Type B pancreatic cell (in vitro differentiated cells): ENCODE measurements around the gene ADGRL2. TPM values are rescaled to one million over a fixed set of nuclear protein-coding genes. Genes with fewer than 3 reads are reported as not detected.
A peak's percentile ranks its signal among the peaks of the same experiment; 100 is the strongest.

Source experiments
- DNase-seq: peaks from one replicate; pipeline ENCODE4 v3.0.0; 2021; ENCODE audit warnings: mixed read lengths; ENCODE audit not compliant: unreplicated experiment; ENCODE audit errors: extremely low spot score
- H3K27ac Mint-ChIP-seq: 2 replicates; pipeline ENCODE4 v1.8.0; 2021; ENCODE audit warnings: mild to moderate bottlenecking, mixed read lengths
- H3K27me3 Mint-ChIP-seq: 2 replicates; pipeline ENCODE4 v1.8.0; 2021; ENCODE audit warnings: mixed read lengths
- H3K36me3 Mint-ChIP-seq: 2 replicates; pipeline ENCODE4 v1.8.0; 2021; ENCODE audit warnings: mixed read lengths
- H3K4me1 Mint-ChIP-seq: one replicate; pipeline ENCODE4 v1.8.0; 2021; ENCODE audit warnings: mixed read lengths; ENCODE audit not compliant: unreplicated experiment
- H3K4me3 Mint-ChIP-seq: 2 replicates; pipeline ENCODE4 v1.8.0; 2021; ENCODE audit warnings: mild to moderate bottlenecking, mixed read lengths
- H3K9me3 Mint-ChIP-seq: 2 replicates; pipeline ENCODE4 v1.8.0; 2021; ENCODE audit warnings: mixed read lengths
- CTCF ChIP-seq: fragments of 200-600 bp; sonication (generic); conservative IDR thresholded peaks from 2 replicates; pipeline ENCODE4 v1.5.0; 2021; ENCODE audit warnings: antibody characterized with exemption, mild to moderate bottlenecking
- total RNA-seq: library from RNA; stranded (reverse); gene quantifications from 2 replicates; pipeline ENCODE4 v1.2.1, GENCODE V29; 2021; ENCODE audit warnings: low replicate concordance

Gene ADGRL2
- total RNA-seq, 1 donor from 2014 or later, result 103 TPM

DNA sequence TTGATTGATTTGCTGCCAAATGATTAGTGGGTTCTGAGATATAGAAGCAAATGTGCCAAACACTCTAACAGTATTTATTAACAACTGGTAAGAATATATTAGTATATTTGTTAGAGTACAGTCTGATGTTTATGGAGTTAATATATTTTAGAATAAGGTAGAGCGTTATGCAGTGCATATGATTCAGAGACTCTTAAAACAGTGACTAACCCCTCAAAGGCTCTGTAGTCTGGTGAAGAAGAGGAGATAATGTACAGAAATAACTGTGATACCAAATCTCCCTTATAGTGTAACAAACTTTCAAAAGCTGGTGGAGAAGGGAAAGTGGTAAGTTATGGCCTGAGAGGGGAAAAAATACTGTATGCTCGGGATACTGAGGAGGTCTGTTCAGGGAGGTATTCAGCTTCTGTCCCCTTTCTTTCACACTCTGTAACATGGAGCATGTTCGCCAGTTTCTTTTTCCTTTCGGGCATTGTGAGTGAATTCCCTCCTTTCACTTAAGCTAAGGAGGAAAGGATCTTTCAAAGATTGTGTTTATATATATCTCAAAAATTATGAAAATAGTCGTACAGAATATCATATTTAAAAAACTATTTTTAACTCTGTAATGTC lies 121.2 kb downstream of the ADGRL2 start:
- no peak for DNase-seq
- no peak for TF ChIP-seq CTCF
- peaks cover 26% of the 10 kb centered on the region for H3K36me3 Mint-ChIP-seq
- H3K27me3 Mint-ChIP-seq, result no peaks in the 10 kb centered on the region
- peak overlapping the region; percentile 1 for H3K27ac Mint-ChIP-seq
- peaks cover 18% of the 10 kb centered on the region for H3K4me1 Mint-ChIP-seq
- H3K9me3 Mint-ChIP-seq, result no peaks in the 10 kb centered on the region
- H3K4me3 Mint-ChIP-seq, result no peak overlapping the region

DNA sequence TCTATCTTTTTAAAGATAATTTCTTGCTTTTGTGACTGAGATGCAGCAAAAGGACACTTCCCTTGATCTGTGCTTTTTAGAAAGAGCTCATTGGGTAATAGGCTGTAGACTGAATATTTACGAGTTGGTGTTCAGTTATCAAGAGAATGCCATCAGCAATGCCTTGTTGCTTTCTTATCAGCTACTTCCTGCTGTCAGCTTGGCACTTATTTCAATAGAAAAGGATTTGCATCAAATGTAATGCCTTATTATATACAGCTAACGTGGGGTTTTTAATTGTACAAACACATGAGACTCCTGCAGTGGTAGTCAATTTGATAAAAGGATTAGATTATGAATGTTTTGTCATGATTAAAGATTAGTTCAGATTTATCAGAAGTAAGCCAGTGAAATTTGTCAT lies 122.2 kb downstream of the ADGRL2 start:
- H3K27ac Mint-ChIP-seq, result no peak overlapping the region
- H3K36me3 Mint-ChIP-seq, result peaks cover 20% of the 10 kb centered on the region
- no peaks in the 10 kb centered on the region for H3K27me3 Mint-ChIP-seq
- no peaks in the 10 kb centered on the region for H3K9me3 Mint-ChIP-seq
- no peak for DNase-seq
- TF ChIP-seq CTCF, result no peak
- peaks cover 14% of the 10 kb centered on the region for H3K4me1 Mint-ChIP-seq
- no peak overlapping the region for H3K4me3 Mint-ChIP-seq

DNA sequence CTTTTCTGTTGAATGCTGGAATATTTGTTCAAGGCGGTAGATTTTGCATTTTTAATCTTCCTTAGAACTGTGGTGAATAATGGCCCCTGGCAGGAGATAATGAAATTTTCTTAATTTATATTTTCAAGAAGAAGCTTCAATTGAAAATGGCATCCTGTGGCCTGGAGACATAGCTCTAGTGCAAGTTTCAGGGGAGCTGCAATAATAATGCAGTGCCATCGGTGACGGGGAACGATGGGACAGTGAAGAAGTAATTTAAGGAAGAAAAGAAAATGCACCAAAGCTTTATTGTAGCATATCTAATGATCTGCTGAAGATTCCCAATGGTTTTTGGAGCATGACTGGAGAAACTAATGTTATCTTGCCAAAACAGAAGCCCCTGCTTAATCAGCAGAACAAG lies 128.4 kb downstream of the ADGRL2 start:
- Mint-ChIP-seq H3K4me1 (no peaks in the 10 kb centered on the region), H3K36me3 (peaks cover 12% of the 10 kb centered on the region), H3K4me3 (no peak overlapping the region), H3K27ac (no peak overlapping the region), H3K27me3 (no peaks in the 10 kb centered on the region), H3K9me3 (no peaks in the 10 kb centered on the region)
- TF ChIP-seq CTCF, result no peak
- no peak for DNase-seq

DNA sequence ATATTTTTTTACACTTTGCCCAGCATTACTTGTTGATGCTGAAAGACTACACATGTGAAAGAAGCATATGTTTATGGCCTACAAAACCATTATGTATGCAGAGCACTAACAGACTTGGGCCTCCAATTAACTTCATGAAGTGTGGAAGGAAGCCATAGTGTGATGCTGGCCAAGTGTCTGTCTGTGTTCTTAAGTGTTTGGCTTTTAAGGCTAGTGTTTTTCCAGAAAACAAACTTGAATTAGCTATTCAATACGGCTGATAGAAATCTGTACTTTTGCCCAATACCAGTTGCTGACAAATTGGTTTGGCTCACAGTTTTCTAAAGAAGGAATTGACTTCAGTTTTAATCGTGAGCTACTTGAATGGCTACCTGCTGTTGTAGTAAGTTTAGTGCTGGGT lies 136.1 kb downstream of the ADGRL2 start:
- Mint-ChIP-seq H3K27ac (no peak overlapping the region), H3K36me3 (peaks cover 10% of the 10 kb centered on the region), H3K9me3 (no peaks in the 10 kb centered on the region), H3K4me1 (peaks cover 6% of the 10 kb centered on the region), H3K4me3 (no peak overlapping the region), H3K27me3 (no peaks in the 10 kb centered on the region)
- no peak for TF ChIP-seq CTCF
- DNase-seq, result no peak

- Mint-ChIP-seq H3K4me1 (peaks cover 8% of the 10 kb centered on the region), H3K4me3 (no peak overlapping the region), H3K9me3 (no peaks in the 10 kb centered on the region), H3K27ac (no peak overlapping the region), H3K27me3 (no peaks in the 10 kb centered on the region), H3K36me3 (peaks cover 16% of the 10 kb centered on the region)
- DNase-seq, result no peak
- TF ChIP-seq CTCF, result no peak
Measured at GRCh38 chr1:81937791-81938450, 137.2 kb downstream of the ADGRL2 start.
